Stromal cell of bone marrow (primary cell): ENCODE data around the gene HLA-DRB1.
A peak's percentile ranks its signal among the peaks of the same experiment; 100 is the strongest.
"Not testable (repeated sequence)": the region's sequence is repeated elsewhere in the genome, so short reads cannot be mapped to it uniquely, and the experiment has no call there.

Experiments
- DNase-seq: peaks from one replicate; pipeline ENCODE4 v3.0.0-alpha.2; 2012; ENCODE audit warnings: low read depth

Gene HLA-DRB1

DNA sequence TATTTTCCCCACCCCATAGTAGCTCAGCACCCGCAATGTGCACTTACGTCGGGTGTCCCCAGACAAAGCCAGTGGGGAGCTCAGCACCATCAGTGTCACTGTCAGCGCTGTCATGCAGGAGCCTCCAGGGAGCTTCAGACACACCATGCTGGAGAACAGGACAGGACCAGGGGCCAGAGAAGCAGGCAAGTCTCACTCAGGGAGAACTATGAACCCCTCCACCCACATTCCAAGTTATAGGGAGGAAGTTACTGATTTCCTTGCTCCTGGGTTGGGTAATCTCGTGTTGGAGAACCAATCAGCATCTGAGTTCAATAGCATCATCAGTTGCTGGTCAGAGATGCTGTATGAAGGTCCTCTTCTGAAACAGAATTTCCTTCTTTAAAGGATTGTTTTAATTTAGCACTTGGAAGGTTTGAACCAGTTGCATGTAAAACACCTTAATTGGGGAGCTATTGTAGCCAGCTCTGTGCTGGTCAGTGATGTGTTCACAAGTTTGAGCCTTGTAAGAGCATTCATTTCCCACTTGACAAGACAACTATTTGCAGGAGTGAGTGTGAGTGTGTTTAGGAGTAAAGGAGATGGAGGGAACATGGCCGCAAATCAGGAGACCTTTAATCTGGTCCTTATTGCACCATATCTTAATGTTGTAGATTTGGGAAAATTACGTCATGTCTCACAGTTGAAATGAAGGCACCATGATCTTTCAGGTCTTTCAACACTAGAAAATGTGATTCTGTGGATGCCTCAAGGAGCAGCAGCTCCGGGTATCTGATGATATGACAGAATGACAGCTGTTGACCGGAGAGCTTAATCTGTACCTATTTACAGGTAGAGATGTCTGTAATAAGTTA, at the start of gene HLA-DRB1:
Gene HLA-DRB1, minus strand, starts transcription at position 253 of the 854 bp plus-strand sequence. Its CDS starts 106 bp downstream, at position 147.
- DNase-seq: no peak

DNA sequence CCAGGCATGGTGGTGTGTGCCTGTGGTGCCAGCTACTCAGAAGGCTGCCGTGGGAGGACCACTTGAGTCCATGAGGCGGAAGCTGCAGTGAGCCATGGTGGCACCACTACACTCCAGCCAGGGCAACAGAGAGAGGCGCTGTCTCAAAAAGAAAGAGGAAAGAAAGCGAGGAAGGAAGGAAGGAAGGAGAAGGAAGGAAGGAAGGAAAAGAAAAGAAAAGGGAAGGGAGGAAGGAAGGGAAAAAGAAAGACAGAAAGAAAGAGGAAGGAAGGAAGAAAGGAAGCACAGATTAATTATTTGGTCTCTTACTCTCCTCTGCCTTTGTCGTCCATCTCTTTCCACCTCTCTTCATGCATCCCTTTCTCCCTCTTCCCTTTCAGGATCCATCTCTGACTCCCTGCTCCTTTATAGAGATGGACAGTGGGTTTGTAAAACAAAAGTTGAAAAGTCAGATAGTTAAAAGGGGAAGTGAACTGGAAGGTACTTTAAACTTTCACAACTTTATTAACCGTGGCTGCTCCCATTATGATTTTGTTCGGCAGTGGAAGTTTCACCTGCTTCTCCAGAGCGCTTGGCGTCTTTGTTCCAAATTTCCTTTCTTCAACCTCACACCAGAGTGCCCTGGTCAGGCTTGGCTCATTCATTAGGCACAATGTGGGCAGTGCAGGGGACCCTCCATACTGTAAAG, 49.0 kb upstream of the HLA-DRB1 start:
- DNase-seq: no peak

DNA sequence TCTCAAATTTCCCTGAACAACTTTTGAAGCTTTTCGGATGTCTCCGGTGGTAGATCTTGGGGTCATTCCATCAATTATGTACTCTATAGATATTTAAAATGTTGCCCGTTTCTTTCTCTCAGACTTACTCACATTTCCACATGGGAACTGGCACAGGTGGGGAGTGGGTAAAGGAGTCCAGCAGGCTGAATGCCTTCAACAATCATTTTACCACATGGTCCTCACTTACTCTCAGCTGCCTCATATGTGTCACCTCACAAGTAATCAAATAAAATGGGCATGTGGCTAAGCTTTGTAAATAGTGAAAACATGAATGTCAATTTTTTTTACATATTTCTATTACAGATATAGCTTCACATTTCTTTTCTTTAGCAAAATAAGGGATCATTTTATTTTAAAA, 48.2 kb upstream of the HLA-DRB1 start:
- no peak for DNase-seq

DNA sequence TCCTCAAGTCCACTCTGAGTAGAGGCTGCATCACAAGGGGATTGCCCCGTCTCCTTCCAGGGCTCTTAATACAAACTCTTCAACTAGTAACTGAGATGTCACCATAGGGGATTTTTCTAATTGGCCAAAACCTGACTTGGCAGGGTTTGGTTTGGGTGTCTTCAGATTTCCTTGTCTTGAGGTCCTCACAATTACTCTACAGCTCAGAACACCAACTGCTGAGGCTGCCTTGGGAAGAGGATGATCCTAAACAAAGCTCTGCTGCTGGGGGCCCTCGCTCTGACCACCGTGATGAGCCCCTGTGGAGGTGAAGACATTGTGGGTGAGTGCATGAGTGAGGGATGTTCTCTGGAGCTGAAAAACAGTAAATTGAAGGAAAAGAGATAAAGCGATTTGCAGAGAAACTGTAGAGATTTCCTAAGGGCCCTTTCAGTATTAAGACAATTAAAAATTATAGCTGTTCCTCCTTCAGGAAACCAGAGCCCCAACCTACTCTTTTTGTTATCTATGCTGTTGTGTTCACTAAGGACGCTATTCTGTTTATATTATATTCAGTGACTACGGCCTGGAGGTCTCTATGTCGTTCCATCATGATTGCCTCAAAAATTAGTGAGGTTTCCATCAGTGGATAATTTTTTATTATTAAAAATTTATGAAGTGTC, 47.7 kb upstream of the HLA-DRB1 start, which contains the start of gene HLA-DQA1:
Gene HLA-DQA1, plus strand, starts transcription at position 188 of the 662 bp plus-strand sequence. Its CDS starts 53 bp downstream, at position 241.
- no peak for DNase-seq

DNA sequence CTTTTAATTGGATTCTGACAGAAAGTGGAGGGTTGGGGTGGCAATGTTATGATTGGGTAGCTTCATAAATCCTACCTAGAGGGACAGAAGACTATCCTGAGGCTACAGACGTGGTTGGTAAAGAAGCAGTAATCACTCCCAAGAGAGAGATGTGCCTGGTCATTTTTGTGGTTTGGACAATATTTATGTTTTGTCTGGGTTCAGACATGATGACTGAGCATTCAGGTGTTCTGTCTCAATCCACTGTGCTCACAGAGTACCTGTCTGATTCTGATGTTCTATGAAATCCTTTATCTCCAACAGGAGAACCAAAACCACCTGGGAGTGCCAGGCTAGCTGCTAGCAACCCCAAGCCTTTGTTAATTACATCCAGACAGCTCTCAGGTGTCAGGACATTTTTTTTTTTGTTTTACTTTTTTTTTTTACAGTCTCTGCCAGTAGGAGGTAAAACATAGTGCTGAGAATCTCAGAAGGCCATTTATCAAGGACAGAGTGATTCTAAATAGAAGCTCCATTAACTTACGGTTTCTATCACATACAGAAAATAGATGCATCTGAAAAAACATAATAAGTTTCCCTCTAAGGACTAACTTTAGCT, 46.0 kb upstream of the HLA-DRB1 start:
- no peak for DNase-seq

DNA sequence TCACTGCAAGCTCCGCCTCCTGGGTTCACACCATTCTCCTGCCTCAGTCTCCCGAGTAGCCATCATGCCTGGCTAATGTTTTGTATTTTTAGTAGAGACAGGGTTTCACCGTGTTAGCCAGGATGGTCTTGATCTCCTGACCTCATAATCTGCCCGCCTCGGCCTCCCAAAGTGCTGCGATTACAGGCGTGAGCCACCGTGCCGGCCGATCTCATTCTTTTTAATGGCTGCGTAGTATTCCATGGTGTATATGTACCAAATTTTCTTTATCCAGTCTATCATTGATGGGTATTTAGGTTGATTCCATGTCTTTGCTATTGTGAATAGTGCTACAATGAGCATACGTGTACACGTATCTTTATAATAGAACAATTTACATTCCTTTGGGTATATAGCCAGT, 40.1 kb upstream of the HLA-DRB1 start:
- not testable (repeated sequence) for DNase-seq

DNA sequence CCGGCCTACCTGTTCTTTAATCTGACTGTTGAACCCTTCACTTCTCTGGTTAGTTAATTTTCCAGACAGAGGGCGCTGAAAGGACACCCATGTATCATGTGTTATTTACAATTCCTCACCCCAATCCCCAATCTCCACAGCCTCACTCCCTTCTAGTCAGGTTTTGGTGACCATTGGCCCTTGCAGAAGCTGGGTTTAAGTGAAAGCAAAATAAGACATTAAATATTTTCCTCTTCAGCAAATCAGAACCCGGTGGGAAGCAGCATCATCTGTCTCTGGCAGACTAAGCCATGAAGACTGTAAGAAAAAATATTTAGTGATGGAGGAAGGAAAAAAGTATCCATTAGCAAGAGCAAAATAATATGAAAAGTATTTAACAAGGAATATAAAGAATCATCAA, 38.2 kb upstream of the HLA-DRB1 start:
- no peak for DNase-seq

DNA sequence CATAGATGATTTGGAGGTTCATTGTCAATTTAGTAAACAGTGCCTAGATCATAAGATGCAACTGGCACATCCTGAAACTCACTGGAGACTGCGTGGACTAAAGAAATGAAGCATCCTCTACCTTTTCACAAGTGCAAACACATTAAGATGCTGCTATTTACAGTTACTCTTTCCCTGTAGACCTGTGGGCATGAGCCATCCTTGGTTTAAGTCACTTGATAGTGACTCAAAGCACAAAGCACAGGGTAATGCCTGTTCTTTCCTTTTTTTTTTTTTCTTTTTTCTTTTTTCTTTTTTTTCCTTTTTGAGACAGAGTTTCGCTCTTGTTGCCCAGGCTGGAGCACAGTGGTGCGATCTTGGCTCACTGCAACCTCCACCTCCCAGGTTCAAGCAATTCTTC, 37.6 kb upstream of the HLA-DRB1 start:
- no peak for DNase-seq

DNA sequence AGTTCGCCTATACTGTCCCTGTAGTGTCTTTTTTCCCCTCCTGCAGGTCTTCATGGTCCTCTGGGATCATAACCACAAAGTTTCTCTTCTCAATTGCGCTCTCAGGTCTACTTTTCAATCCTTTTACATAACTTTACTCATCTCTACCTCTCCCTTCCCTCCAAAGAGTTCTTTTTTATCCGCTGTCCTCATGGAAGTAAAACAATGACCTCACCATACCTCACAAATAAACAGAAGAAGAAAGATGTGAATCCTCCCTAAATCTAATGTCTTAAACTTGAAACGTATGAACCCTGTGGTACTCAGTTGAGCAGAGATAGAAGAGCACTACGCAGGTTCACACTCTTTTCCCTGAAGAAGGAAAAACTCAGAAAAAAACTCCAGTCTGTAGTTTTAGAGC, 35.5 kb upstream of the HLA-DRB1 start:
- no peak for DNase-seq

DNA sequence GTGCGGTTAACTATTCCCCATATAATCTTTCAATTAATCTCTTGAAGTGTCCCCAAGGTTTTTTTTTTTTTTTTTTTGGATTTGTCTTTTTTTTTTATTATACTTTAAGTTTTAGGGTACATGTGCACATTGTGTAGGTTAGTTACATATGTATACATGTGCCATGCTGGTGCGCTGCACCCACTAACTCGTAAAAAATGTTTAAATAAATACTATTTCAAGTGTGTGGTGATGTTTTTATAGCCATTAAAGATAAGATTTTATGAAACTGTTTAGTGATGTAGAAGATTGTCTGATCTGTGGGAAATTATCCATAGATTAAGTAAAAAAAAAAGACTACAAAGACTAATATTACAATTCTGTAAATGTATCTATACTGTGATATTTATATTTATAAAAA, 34.9 kb upstream of the HLA-DRB1 start:
- no peak for DNase-seq

DNA sequence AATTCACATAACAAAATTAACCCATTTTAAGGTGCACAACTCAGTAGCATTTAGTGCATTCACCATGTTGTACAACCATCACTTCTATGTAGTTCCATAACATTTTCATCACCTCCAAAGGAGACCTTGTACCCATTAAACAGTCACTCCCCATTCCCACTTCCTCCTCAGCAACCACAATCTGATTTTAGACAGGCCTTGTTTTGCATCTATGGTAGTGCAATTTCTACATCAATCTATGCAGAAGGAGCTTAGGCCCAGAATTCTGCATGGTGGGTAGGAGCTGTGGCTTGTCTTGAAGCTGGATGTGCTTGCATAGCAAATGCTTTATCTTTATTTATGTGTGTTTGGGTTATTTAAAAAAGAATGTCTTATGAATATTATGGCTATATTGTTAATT, 34.0 kb upstream of the HLA-DRB1 start:
- DNase-seq: no peak

DNA sequence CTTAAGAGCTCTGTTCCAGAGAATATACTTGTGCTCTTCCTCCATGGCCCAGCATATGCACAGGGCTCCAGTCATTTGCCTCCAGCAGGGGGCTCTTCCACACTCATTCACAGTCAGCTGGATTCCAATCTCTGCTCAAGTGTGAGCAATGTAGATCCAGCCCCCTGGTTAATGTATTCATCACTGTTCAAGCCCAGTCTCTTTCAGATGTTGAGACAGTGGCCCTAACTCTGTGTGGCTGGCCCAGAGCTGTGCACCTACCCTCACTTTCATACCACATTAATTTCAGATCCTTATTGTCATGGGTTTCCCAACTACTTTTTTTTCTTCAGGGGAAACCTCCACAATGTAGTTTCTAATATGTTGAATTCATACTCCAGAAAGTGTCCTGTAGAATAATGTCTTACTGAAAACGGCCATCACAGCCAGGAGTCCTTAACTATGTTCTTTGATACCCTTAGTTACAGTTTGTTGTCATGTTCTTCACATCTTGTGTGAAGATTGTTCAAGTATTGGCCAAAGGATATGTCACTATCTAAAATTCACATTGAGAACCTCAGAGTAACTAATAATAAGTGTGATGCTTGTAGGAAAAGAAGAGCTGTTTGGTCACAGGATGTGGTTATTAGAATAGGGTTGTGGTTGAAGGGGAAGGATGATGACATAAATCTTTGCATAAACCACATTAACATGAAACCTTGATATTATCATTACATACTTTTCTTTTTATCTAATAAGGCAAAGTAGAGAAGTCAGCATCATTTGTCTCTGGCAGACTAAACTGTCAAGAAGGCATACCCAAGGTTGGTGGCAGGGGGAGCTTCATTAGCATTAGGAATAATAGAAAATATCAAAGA, 33.1 kb upstream of the HLA-DRB1 start:
- no peak for DNase-seq

DNA sequence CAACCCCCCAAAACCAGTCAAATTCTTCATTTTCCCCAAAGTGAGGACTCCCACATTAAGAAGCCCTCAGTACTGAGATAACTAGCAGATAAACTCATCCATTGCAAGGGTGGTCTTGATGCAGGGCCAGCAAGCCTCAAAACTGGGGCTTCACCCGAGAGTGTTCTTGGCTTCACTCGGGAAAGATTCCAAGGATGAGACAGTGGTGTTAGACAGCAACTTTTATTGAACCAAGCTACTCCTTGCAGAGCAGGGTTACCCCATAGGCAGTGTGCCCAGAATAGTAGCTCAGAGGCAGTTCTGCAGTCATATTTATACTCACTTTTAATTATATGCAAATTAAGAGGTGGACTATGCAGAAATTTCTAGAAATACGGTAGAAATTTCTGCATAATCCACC, 31.7 kb upstream of the HLA-DRB1 start:
- DNase-seq: no peak

DNA sequence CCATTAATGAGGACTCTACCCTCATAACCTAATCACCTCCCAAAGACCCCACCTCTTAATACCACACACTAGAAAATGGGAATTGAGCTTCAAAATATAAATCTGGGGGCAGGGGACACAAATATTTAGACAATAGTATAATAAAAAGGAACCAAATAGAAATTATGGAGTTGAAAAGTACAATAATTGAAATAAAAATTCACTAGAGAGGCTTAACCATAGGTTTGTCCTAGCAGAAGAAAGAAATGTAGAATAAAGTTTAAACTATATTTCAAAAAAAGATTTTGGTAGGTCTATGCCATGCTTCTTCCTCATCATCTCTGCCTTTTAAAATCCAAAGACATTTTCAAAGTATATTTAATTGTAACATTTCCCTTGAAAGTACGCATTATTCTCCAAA, 28.1 kb upstream of the HLA-DRB1 start:
- DNase-seq: no peak

DNA sequence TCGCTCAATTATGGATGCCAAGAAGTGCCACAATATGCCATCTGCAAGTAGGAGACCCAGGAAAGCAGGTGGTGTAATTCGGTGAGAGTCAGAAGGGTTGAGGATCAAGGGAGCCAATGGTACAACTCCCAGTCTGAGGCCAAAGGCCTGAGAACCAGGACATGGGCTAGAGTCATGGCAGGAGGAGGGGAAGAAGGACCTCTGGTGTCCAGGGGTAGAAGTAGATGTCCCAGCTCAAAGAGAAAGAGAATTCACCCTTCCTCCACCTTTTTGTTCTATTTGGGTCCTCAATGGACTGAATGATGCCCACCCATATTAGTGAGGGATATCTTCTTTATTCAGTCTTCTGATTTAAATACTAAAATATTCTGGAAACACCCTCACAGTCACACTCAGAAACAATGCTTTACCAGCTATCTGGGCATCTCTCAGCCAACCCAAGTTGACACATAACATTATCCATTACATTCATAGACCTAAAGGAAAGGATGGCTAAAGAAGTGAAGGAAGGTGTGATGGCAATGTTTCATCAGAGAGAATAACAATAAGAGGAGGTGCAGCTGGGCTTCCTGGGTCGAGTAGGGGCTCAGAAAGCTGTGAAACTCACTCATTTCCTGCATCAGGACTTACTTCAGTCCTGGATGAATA, 26.4 kb upstream of the HLA-DRB1 start:
- DNase-seq: no peak

DNA sequence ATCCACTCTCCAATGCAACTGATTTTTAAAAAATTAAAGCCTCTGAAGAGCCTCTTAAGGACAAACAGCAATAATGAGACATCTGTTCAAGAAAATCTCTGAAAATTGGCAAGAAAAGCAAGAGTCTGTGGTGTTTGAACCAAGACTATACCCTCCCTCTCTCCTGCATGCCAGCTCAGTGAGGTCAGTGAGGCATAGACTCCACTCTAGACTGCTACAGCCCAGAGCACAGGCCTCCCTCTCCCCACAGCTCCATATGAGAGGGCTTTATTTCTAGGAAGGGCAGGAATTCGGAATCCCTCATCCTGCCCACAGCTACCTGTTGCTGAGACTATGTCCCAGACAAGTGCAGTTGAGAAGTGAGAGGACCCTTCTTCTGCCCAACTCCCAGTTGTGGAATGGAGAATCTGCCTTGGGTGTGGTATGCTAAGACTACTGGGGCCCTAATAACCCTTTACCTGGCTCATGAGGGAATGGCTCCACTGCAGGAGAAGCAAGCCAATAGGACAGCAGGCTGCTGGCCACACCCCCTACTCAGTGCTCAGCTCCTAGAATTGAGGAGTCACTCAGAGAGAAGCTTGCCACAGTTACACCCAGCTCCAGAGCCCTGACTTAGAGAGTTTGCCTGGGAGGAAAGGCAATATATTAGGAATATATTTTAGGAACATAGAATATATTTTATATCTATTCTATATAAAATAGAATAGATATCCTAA, 24.9 kb upstream of the HLA-DRB1 start:
- no peak for DNase-seq

DNA sequence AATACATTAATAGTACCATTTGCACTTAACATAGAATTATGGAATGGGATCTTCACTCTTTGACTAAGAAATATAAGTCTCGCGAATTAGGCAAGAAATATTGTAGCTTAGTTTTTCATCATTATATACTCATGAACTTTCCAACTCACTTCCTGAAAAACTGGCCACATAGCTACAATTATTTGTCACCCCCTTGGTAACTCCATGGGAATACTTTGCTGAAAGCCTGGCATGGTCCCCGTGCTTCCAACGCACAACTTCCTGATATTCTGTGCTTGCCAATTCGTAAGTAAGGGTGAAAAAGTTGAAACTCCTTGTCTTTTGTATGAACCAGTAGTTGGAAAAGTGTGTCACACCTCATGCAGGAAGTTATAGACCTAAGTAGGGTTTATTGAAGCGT, 23.8 kb upstream of the HLA-DRB1 start:
- DNase-seq: no peak

DNA sequence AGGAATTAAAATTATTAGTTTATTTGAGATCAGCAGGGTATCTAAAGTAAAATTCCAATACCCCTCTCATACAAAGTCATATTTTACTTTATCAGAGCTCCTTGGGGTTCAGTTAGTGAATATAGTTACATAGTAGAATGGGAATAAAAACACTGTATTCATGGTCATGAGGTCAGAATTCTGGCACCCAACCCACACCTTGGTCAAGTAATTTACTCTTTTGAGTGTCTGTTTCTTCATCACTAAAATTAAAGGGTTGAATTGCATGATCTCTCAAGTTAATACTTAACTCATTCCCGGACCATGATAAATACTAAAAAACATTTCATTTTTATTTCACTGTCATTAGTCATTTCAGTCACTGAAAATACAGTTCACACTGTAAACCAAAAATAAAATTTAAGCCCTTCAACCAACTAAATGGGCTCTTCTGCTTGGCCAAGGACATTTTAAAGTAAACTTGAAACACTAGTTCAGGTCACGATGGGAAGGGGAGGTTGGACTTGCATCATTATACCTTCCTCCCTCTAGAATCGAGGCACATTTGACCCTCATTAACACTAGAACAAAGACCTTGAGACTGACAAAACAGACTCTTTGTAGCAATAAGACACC, 21.1 kb upstream of the HLA-DRB1 start:
- no peak for DNase-seq

DNA sequence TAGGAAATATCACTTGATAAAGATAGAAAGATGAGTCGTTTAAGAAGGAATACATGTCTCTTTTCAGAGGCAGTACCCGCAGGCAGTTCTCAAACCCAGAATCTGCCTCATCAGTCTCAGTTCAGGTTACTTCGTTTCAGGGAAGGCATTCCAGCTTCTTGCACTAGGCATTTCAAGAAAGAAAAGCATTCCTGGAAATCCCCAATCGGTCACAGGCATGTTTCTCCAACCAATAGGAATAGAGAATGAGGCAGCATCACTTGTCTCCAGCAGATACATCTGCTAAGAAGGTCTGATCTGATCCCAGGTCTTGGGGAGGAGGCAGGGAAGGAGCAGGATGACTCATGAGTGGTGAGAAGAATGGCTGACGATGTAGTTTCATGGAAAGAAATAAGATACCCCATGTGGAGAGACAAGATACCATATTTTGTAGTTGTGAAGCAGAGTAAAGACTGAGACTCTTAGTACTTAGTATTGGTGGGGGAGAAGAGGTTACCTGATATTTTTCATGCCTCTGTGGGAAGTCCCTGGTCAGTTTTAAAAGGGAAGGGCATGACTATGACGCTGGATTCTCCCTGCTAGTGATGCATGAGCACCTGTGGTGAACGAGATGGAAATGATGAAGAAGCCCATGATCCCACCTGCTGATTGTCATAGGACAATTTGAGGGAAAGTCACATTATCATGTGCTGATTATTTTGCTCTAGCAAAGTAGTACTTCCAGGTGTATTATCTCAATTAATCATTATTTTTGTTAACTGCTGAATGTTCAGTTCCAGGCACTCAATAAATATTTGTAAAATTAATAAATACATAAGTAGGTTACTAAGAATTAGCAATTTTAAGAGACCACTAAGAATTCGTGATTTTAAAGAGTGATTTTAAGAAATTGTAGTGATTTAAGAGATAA, 20.3 kb upstream of the HLA-DRB1 start:
- DNase-seq: peak; percentile 91
